HG02759 (cell line): Measurements from ENCODE around the gene UBTD1.

Source experiments
- ATAC-seq: cut with Tn5 transposase; IDR thresholded peaks from one replicate; pipeline ENCODE4 v1.9.1; 2021; ENCODE audit warnings: mild to moderate bottlenecking, moderate library complexity; ENCODE audit not compliant: unreplicated experiment

The UBTD1 gene

GRCh38 chr10:97607095-97607636, 108.4 kb downstream of the UBTD1 start:
- no peak for ATAC-seq

DNA sequence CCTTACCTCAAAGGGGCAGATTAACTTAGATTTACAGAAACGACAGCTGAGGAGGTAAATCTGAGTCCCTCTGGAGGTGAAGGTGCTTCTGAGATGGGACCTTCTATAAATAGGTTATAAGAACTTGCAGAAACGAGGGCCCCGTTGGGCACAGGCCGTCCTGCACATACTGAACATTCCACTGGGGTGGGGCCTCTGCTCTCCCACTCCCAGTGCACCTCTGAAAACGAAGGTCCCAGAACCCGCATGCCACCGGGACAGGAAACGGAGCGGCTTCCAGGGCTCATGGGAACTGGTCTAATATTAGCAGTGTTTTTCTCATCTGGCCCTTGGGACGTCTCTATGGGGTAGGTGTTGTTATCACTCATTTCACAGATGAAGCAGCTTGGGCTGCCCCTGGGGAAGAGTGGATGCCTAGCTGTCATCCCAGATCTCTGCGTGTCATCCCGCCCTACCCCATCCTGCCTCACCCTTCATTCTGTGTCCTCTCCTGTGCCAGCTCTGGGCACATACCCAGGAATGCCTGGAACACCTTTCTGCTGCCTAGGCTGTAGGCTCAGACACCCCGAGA, 110.4 kb downstream of the UBTD1 start:
- ATAC-seq = no peak

DNA sequence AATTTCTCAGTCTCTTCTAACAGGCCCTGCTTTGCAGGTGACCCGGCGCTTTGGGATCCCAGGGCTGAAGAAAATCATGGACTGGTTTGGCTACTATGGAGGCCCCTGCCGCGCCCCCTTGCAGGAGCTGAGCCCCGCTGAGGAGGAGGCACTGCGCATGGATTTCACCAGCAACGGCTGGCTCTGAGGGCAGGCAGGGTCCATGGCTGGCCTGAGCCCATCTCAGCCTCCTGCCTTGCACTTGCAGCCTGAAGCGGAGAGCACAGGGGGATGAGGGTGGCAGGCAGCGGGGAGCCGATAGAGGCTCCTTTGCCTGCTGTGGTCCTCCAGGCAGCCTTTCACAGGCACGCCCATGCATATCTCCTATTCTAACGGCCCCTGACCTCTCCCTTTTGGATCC, 112.7 kb downstream of the UBTD1 start:
- no peak for ATAC-seq

DNA sequence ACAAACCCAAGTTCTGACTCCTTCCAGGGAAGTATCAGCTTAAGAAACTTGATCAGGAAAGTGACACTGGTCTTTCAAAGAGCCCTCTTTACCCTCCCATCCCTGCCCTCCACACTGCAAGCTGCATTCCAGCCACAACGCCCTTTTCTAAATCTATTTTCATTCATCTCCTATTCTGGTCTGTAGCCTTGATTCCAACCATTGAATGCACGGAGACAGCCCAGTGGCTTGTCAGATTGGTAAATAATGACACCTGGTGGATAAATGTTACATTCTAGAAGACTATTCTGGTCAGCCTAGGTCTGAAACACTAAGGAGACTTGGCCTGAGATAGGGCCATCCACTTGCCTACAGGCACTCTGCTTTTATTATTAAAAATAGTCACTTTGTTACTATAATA, 113.7 kb downstream of the UBTD1 start:
- no peak for ATAC-seq

- ATAC-seq = no peak
These were observed 119.6 kb downstream of the UBTD1 start for GRCh38 chr10:97618285-97618684.

DNA sequence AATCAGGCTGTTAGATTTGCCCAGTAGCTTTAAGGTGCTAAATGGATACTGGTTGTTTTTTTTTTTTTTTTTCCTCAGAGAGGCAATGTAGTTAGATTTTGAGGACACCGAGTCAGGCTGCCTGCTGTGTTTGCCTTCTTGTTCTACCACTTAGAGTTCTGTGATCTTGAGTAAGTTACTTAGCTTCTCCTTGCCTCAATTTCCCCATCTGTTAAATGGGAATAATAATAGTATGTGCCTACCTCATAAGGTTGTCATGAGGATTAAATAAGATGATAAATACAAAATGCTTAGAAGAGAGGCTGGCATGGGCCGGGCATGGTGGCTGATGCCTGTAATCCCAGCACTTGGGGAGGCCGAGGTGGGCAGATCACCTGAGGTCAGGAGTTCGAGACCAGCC, 120.0 kb downstream of the UBTD1 start:
- ATAC-seq = no peak
